Naive thymus-derived CD4-positive, alpha-beta T cell (primary cell): ENCODE data around the gene ADAD2. TPM values are rescaled to one million over a fixed set of nuclear protein-coding genes. Genes with fewer than 3 reads are reported as not detected.

ENCODE experiments used
- ATAC-seq: fragments of 150-1000 bp; cut with Tn5 transposase; 2 replicates; pipeline ENCODE4 v1.10.0; 2021; ENCODE audit warnings: mild to moderate bottlenecking, moderate library complexity
- CTCF ChIA-PET: fragments of 350-600 bp; sonication (Branson Sonifier 250); formaldehyde crosslinking; loops from one replicate; lab custom pipeline; 2021; ENCODE audit warnings: antibody characterized with exemption; lab: Charles Lee
- POLR2A ChIA-PET: fragments of 350-600 bp; sonication (Branson Sonifier 250); formaldehyde crosslinking; loops from one replicate; lab custom pipeline; 2021; ENCODE audit warnings: antibody characterized with exemption, inconsistent platforms; lab: Charles Lee
- DNase-seq, 9 donors: peaks; one replicate each; pipeline versions ENCODE4 v3.0.0 to v3.0.0-alpha.2; 2020 to 2022; ENCODE audit warnings: mixed read lengths in 1 of 9
- H3K27ac ChIP-seq: one replicate; pipeline ENCODE4 v1.7.0; 2013; ENCODE audit warnings: mild to moderate bottlenecking, low read depth, low read length, moderate library complexity
- H3K27me3 ChIP-seq, 2 donors: one replicate each; pipeline ENCODE4 v1.7.0; 2013; ENCODE audit warnings: low read length in 2 of 2, mild to moderate bottlenecking in 2 of 2, moderate library complexity in 2 of 2; ENCODE audit not compliant: control insufficient read depth in 2 of 2, insufficient read depth in 2 of 2
- H3K36me3 ChIP-seq, 3 experiments: 1 replicate in 2 of 3; 2 replicates in 1 of 3; pipeline ENCODE4 v1.7.0; 2013; ENCODE audit warnings: low read length in 3 of 3, mild to moderate bottlenecking in 3 of 3, moderate library complexity in 1 of 3; ENCODE audit not compliant: insufficient read depth in 3 of 3, control insufficient read depth in 2 of 3
- H3K4me1 ChIP-seq, 2 donors: one replicate each; pipeline ENCODE4 v1.7.0; 2013; ENCODE audit warnings: low read length in 2 of 2, mild to moderate bottlenecking in 2 of 2, moderate library complexity in 1 of 2; ENCODE audit not compliant: control insufficient read depth in 2 of 2, insufficient read depth in 2 of 2
- H3K4me3 ChIP-seq: 2 replicates; pipeline ENCODE4 v1.7.0; 2013; ENCODE audit warnings: mild to moderate bottlenecking, low read length
- H3K9me3 ChIP-seq, 3 experiments: 1 replicate in 2 of 3; 2 replicates in 1 of 3; pipeline ENCODE4 v1.7.0; 2013; ENCODE audit warnings: low read length in 3 of 3; ENCODE audit not compliant: control insufficient read depth in 2 of 3
- H3K27ac Mint-ChIP-seq, 9 donors: one replicate each; pipeline ENCODE4 v1.8.0; 2020 to 2022; ENCODE audit warnings: mixed read lengths in 9 of 9, mild to moderate bottlenecking in 8 of 9, moderate library complexity in 5 of 9, inconsistent platforms in 2 of 9
- H3K27me3 Mint-ChIP-seq, 5 donors: one replicate each; pipeline ENCODE4 v1.8.0; 2021 to 2022; ENCODE audit warnings: mixed read lengths in 5 of 5, mild to moderate bottlenecking in 1 of 5
- H3K36me3 Mint-ChIP-seq, 5 donors: one replicate each; pipeline ENCODE4 v1.8.0; 2020 to 2022; ENCODE audit warnings: mixed read lengths in 5 of 5, mild to moderate bottlenecking in 3 of 5, inconsistent platforms in 1 of 5
- H3K4me1 Mint-ChIP-seq, 7 donors: one replicate each; pipeline ENCODE4 v1.8.0; 2020 to 2022; ENCODE audit warnings: mixed read lengths in 7 of 7, mild to moderate bottlenecking in 3 of 7, inconsistent platforms in 1 of 7
- H3K4me3 Mint-ChIP-seq, 10 donors: one replicate each; pipeline ENCODE4 v1.8.0; 2020 to 2022; ENCODE audit warnings: mild to moderate bottlenecking in 10 of 10, mixed read lengths in 10 of 10, moderate library complexity in 6 of 10, inconsistent platforms in 2 of 10
- H3K9me3 Mint-ChIP-seq, 11 donors: one replicate each; pipeline ENCODE4 v1.8.0; 2020 to 2022; ENCODE audit warnings: mixed read lengths in 11 of 11, mild to moderate bottlenecking in 4 of 11, inconsistent platforms in 1 of 11, moderate library complexity in 1 of 11
- intact Hi-C, 2 donors: fragments of 100-400 bp; cut with micrococcal nuclease; formaldehyde crosslinking; loops; one replicate each; pipeline ENCODE4 v1.15.1; 2023
- polyA plus RNA-seq, 2 donors: library from polyadenylated mRNA; unstranded; fragments of 300-500 nt; fragmentation: Illumina TruSeq; gene quantifications; one replicate each; pipeline ENCODE4 v1.2.3, GENCODE V29; 2021
- total RNA-seq, 6 experiments: library from RNA in 5 of 6; stranded (reverse) in 5 of 6; gene quantifications; 1 replicate in 5 of 6; 2 replicates in 1 of 6; pipeline ENCODE4 v1.2.3 and lab custom pipeline; 2021 to 2026

Gene ADAD2
- total and polyA plus RNA-seq, 7 experiments from 2014 or later, result 0.11 to 0.16 TPM; not detected in 5

DNA sequence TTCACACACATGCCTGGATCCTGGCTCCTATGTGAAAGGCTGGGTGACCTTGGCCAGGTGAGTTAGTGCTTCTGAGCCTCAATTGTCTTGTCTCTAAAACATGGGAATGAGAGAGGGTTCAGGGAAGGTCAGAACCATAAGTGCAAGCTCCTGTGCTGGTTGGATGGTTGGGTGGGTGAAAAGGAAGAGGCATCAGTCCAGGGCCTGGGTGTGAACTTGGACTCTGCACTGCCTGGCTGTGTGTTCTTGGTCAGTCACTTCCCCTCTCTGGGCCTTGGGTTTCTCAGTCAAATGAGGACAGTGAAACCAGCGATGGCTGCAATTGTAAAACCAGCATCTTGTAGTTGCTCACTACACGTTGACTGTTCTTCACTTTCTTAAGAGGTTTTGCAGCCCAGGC is 49.5 kb downstream of the ADAD2 start:
- Histone ChIP-seq H3K4me1 (no peaks in the 10 kb centered on the region), H3K27me3 (peaks cover 0 to 3% of the 10 kb centered on the region in 2 donors), H3K9me3 (no peaks in the 10 kb centered on the region), H3K36me3 (no peaks in the 10 kb centered on the region), H3K27ac (no peak overlapping the region), H3K4me3 (no peak overlapping the region)
- H3K27me3 Mint-ChIP-seq, result peaks cover 30 to 45% (median 39%) of the 10 kb centered on the region in 5 donors
- DNase-seq (no peak), ATAC-seq (no peak)
- intact Hi-C loops, result no loop called here
- POLR2A ChIA-PET, result no interaction called here
- no peak overlapping the region for H3K27ac Mint-ChIP-seq
- CTCF ChIA-PET, result no interaction called here
- no peaks in the 10 kb centered on the region for H3K4me1 Mint-ChIP-seq
- no peak overlapping the region for H3K4me3 Mint-ChIP-seq
- H3K9me3 Mint-ChIP-seq, result peaks cover 0 to 10% (median 3%) of the 10 kb centered on the region in 11 donors
- H3K36me3 Mint-ChIP-seq, result peaks cover 0 to 13% (median 0%) of the 10 kb centered on the region in 5 donors

- DNase-seq (no peak), ATAC-seq (no peak)
- POLR2A ChIA-PET, result no interaction called here
- Histone ChIP-seq H3K4me1 (no peaks in the 10 kb centered on the region), H3K9me3 (no peaks in the 10 kb centered on the region), H3K36me3 (no peaks in the 10 kb centered on the region), H3K27ac (no peak overlapping the region), H3K4me3 (no peak overlapping the region), H3K27me3 (peaks cover 0 to 3% of the 10 kb centered on the region in 2 donors)
- no peaks in the 10 kb centered on the region for H3K4me1 Mint-ChIP-seq
- no peak overlapping the region for H3K27ac Mint-ChIP-seq
- H3K9me3 Mint-ChIP-seq, result peaks cover 0 to 10% (median 3%) of the 10 kb centered on the region in 11 donors
- peaks cover 30 to 46% (median 39%) of the 10 kb centered on the region in 5 donors for H3K27me3 Mint-ChIP-seq
- CTCF ChIA-PET, result no interaction called here
- no peak overlapping the region for H3K4me3 Mint-ChIP-seq
- H3K36me3 Mint-ChIP-seq, result peaks cover 0 to 13% (median 0%) of the 10 kb centered on the region in 5 donors
- intact Hi-C loops, result no loop called here
Measured at GRCh38 chr16:84241778-84242177, 50.8 kb downstream of the ADAD2 start.

DNA sequence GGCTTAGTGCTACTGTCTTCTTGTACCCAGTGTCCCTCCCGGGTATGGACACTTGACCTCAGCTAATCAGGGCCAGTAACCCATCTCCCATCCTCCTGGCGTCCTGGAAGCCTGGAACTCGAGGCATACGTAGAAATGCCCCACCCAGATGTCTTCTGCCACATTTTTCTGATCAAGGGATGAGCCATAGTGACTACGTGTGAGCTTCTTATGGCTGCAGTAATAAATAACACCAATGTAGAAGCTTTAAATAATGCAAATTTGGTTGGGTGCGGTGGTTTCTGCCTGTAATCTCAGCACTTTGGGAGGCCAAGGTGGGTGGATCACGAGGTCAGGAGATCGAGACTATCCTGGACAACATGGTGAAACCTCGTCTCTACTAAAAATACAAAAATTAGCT is 51.9 kb downstream of the ADAD2 start:
- Mint-ChIP-seq H3K27ac (no peak overlapping the region), H3K4me3 (no peak overlapping the region), H3K36me3 (peaks cover 0 to 13% (median 0%) of the 10 kb centered on the region in 5 donors), H3K27me3 (peaks cover 30 to 43% (median 31%) of the 10 kb centered on the region in 5 donors), H3K9me3 (peaks cover 0 to 10% (median 3%) of the 10 kb centered on the region in 11 donors), H3K4me1 (no peaks in the 10 kb centered on the region)
- intact Hi-C loops, result no loop called here
- H3K9me3 ChIP-seq, result no peaks in the 10 kb centered on the region
- no peak overlapping the region for H3K4me3 ChIP-seq
- DNase-seq, result no peak
- ATAC-seq, result no peak
- H3K27me3 ChIP-seq, result peaks cover 0 to 3% of the 10 kb centered on the region in 2 donors
- H3K27ac ChIP-seq, result no peak overlapping the region
- no peaks in the 10 kb centered on the region for H3K36me3 ChIP-seq
- no peaks in the 10 kb centered on the region for H3K4me1 ChIP-seq
- ChIA-PET CTCF (no interaction called here), POLR2A (no interaction called here)

GRCh38 chr16:84243732-84244131 is 52.8 kb downstream of the ADAD2 start:
- no peaks in the 10 kb centered on the region for H3K9me3 ChIP-seq
- H3K27ac ChIP-seq, result no peak overlapping the region
- H3K9me3 Mint-ChIP-seq, result peaks cover 0 to 10% (median 3%) of the 10 kb centered on the region in 11 donors
- peaks cover 0 to 3% of the 10 kb centered on the region in 2 donors for H3K27me3 ChIP-seq
- no peak overlapping the region for H3K4me3 ChIP-seq
- H3K27ac Mint-ChIP-seq, result no peak overlapping the region
- no peak overlapping the region for H3K4me3 Mint-ChIP-seq
- DNase-seq, result no peak
- intact Hi-C loops, result no loop called here
- H3K4me1 Mint-ChIP-seq, result no peaks in the 10 kb centered on the region
- H3K36me3 ChIP-seq, result no peaks in the 10 kb centered on the region
- H3K4me1 ChIP-seq, result no peaks in the 10 kb centered on the region
- CTCF ChIA-PET, result no interaction called here
- peaks cover 0 to 13% (median 0%) of the 10 kb centered on the region in 5 donors for H3K36me3 Mint-ChIP-seq
- H3K27me3 Mint-ChIP-seq, result peaks cover 30 to 42% (median 31%) of the 10 kb centered on the region in 5 donors
- no peak for ATAC-seq
- POLR2A ChIA-PET, result no interaction called here

GRCh38 chr16:84244728-84245127 is 53.8 kb downstream of the ADAD2 start:
- H3K9me3 ChIP-seq, result no peaks in the 10 kb centered on the region
- peaks cover 0 to 1% of the 10 kb centered on the region in 2 donors for H3K27me3 ChIP-seq
- no peak overlapping the region for H3K27ac ChIP-seq
- no peak overlapping the region for H3K4me3 ChIP-seq
- H3K4me1 Mint-ChIP-seq, result peaks cover 0 to 1% (median 0%) of the 10 kb centered on the region in 7 donors
- ChIA-PET CTCF (no interaction called here), POLR2A (no interaction called here)
- H3K36me3 ChIP-seq, result no peaks in the 10 kb centered on the region
- no peaks in the 10 kb centered on the region for H3K4me1 ChIP-seq
- ATAC-seq (no peak), DNase-seq (no peak)
- H3K27me3 Mint-ChIP-seq, result peaks cover 21 to 33% (median 23%) of the 10 kb centered on the region in 5 donors
- intact Hi-C loops, result no loop called here
- H3K36me3 Mint-ChIP-seq, result peaks cover 0 to 13% (median 0%) of the 10 kb centered on the region in 5 donors
- H3K9me3 Mint-ChIP-seq, result peaks cover 0 to 10% (median 3%) of the 10 kb centered on the region in 11 donors
- no peak overlapping the region for H3K4me3 Mint-ChIP-seq
- no peak overlapping the region for H3K27ac Mint-ChIP-seq

- H3K9me3 ChIP-seq, result no peaks in the 10 kb centered on the region
- intact Hi-C loops, result no loop called here
- Mint-ChIP-seq H3K4me3 (no peak overlapping the region), H3K36me3 (peaks cover 0 to 13% (median 0%) of the 10 kb centered on the region in 5 donors), H3K27me3 (peaks cover 12 to 27% (median 18%) of the 10 kb centered on the region in 5 donors), H3K9me3 (peaks cover 0 to 10% (median 3%) of the 10 kb centered on the region in 11 donors), H3K4me1 (peaks cover 0 to 1% (median 0%) of the 10 kb centered on the region in 7 donors), H3K27ac (no peak overlapping the region)
- no peaks in the 10 kb centered on the region for H3K27me3 ChIP-seq
- CTCF ChIA-PET, result no interaction called here
- POLR2A ChIA-PET, result interaction anchor here (0.5 kb wide), 1 partner anchor 502 kb away, joined by 3 read pairs; no protein-coding TSS in a partner anchor
- no peak overlapping the region for H3K27ac ChIP-seq
- H3K36me3 ChIP-seq, result no peaks in the 10 kb centered on the region
- DNase-seq (no peak), ATAC-seq (no peak)
- H3K4me3 ChIP-seq, result no peak overlapping the region
- no peaks in the 10 kb centered on the region for H3K4me1 ChIP-seq
Measured at GRCh38 chr16:84245956-84246678, 55.2 kb downstream of the ADAD2 start.
